PC-9 (cell line): ENCODE results near the gene GATM.

ENCODE experiments used
- CTCF ChIP-seq: fragments of 200-600 bp; sonication (generic); conservative IDR thresholded peaks from 2 replicates; pipeline ENCODE4 v1.6.1; 2017; ENCODE audit warnings: mixed run types, antibody characterized with exemption, mild to moderate bottlenecking, moderate library complexity
- EZH2 ChIP-seq: fragments of 200-600 bp; sonication (generic); IDR thresholded peaks from 2 replicates; pipeline ENCODE4 v1.8.0; 2017; ENCODE audit warnings: antibody characterized with exemption, low read depth

GRCh38 chr15:45372041-45372995 lies 6.0 kb downstream of the GATM start:
- TF ChIP-seq CTCF (no peak), EZH2 (no peak)
